Measurements from ENCODE around the gene LGALS7.
"Not testable (repeated sequence)": the region's sequence is repeated elsewhere in the genome, so short reads cannot be mapped to it uniquely, and the experiment has no call there.

Gene LGALS7

GRCh38 chr19:38770949-38771275 is 2.4 kb downstream of the LGALS7 start:
- DNase-seq: not testable (repeated sequence)
- ATAC-seq: peak; percentile 84

- ATAC-seq, DNase-seq: not testable (repeated sequence)
Observed at GRCh38 chr19:38770228-38770948, 2.9 kb downstream of the LGALS7 start.

- ATAC-seq: peak; percentile 73
- peak; percentile 92 for DNase-seq
Observed at GRCh38 chr19:38769635-38770211, 3.6 kb downstream of the LGALS7 start.

GRCh38 chr19:38766276-38767047 is 6.9 kb downstream of the LGALS7 start:
- DNase-seq (no peak), ATAC-seq (no peak)

GRCh38 chr19:38765214-38765613 is 8.1 kb downstream of the LGALS7 start:
- DNase-seq (no peak), ATAC-seq (no peak)

GRCh38 chr19:38763795-38764220 is 9.5 kb downstream of the LGALS7 start:
- no peak for DNase-seq
- no peak for ATAC-seq

GRCh38 chr19:38761884-38762389 is 11.4 kb downstream of the LGALS7 start:
- not testable (repeated sequence) for ATAC-seq, DNase-seq

GRCh38 chr19:38760805-38761517 is 12.4 kb downstream of the LGALS7 start:
- DNase-seq, ATAC-seq: not testable (repeated sequence)

GRCh38 chr19:38759590-38760003 is 13.7 kb downstream of the LGALS7 start:
- ATAC-seq (no peak), DNase-seq (no peak)

GRCh38 chr19:38754196-38754595 is 19.1 kb downstream of the LGALS7 start:
- ATAC-seq, DNase-seq: not testable (repeated sequence)

GRCh38 chr19:38753783-38754182 is 19.5 kb downstream of the LGALS7 start:
- not testable (repeated sequence) for ATAC-seq, DNase-seq

GRCh38 chr19:38745316-38745715 is 28.0 kb downstream of the LGALS7 start:
- ATAC-seq (no peak), DNase-seq (no peak)

- ATAC-seq (no peak), DNase-seq (no peak)
Observed at GRCh38 chr19:38744874-38745273, 28.4 kb downstream of the LGALS7 start.

- no peak for ATAC-seq
Observed at GRCh38 chr19:38744298-38744681, 29.0 kb downstream of the LGALS7 start, which contains the start of gene CAPN12. TSS of gene CAPN12 (minus strand) at chr19:38744474. CDS start at chr19:38744165, 309 bp downstream.

GRCh38 chr19:38743394-38744297 is 29.7 kb downstream of the LGALS7 start:
- DNase-seq: no peak
- ATAC-seq: no peak

More at GRCh38 chr19:38744298-38744681, 29.0 kb downstream of the LGALS7 start, which contains the start of gene CAPN12:
- DNase-seq: no peak

- DNase-seq: no peak
- ATAC-seq: no peak
Observed at GRCh38 chr19:38742906-38743305, 30.4 kb downstream of the LGALS7 start.

GRCh38 chr19:38742296-38742695 is 31.0 kb downstream of the LGALS7 start:
- DNase-seq (no peak), ATAC-seq (no peak)

- ATAC-seq (no peak), DNase-seq (no peak)
Observed at GRCh38 chr19:38741670-38742069, 31.6 kb downstream of the LGALS7 start.

- DNase-seq (no peak), ATAC-seq (no peak)
Observed at GRCh38 chr19:38740932-38741331, 32.4 kb downstream of the LGALS7 start.

GRCh38 chr19:38740257-38740592 is 33.1 kb downstream of the LGALS7 start:
- no peak for ATAC-seq
- no peak for DNase-seq

Measured in stimulated activated naive CD8-positive, alpha-beta T cell treated with anti-CD3 and anti-CD28 coated beads, Interleukin-15, Interleukin-2, amounts not matched to agents 100 U/mL and 50 U/mL, for 24 hours (primary cell).